ENCODE measurements around the gene C1orf226.

Gene C1orf226

DNA sequence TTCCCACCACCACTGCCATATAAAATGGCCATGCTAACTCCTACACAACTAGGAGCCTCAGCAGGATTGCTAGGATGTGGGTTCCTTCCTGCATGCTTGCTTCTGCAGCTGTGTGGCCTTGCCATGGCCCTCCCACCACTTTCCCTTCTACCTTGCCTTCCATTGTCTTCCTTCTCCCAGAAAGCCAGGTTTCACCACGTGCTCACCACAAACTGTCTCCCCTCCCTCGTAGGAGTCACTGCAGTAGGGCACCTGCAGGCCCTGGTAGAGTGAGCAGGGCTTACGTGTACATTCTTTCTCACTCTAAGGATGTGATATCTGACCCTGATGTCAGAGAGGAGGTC lies 3.7 kb downstream of the C1orf226 start:
- no peak for DNase-seq (ENCODE audit: low spot score)

DNA sequence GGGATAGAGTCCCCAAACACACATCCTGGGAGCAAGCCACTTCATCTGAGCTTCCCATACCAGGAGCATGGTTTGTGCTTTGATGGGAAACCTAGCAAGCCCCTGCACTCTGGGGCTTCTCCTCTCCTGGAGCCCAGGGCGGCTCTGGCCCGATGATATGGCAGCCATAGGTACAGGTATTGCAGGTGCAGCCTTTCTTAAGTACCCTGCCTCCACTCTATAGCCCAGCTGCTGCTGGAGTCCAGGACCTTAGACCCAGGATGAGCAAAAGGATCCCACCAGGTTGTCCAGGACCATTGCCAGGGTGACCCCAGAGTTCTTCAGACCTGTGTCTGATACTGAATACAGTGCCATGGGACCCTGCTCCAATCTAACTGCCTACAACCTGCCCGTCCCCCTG lies 4.2 kb downstream of the C1orf226 start:
- no peak for DNase-seq (ENCODE audit: low spot score)

DNA sequence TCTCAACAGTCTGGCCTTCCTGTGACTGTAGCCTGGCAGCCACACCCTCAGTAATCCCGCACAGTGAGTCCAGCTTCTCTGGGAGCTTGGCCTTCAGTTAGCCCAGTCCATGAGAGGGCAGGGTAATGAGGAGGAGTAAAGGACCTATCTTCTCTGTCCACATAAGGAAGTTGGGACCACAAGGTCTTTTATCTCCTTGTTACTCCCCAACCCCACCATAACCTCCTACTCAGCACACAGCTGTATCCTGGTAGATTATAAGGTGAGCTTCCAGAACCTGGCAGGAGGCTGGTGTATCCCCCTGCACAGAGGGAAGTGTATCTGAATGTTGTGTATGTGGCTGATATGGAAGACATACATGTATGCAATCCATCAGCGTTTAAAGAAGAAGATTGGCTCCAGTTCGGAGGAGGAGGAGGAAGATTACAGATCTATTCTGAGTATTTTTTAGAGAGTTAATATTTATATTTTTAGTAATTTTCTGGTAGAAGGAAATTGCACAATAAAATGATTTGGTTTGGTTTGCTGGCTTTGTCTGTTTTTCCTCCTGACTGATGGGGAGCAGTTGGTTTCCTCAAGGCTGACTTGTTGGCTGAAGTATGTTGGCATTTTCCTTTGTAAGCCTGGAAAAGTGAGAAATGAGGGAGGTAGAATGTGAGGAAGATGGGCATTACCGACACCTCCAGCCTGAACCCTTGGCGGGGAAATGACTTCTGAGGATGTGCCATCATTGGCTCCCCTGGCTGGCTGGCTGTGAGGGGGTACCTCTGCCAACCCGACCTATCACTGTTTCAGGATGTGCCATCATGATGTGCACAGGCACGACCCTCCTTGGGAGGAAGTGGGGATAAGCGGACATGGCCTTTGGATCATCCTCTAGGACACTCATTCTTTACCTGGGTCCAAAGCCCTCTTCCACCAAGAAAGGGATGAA lies 5.0 kb downstream of the C1orf226 start:
- DNase-seq (ENCODE audit: low spot score), result no peak

DNA sequence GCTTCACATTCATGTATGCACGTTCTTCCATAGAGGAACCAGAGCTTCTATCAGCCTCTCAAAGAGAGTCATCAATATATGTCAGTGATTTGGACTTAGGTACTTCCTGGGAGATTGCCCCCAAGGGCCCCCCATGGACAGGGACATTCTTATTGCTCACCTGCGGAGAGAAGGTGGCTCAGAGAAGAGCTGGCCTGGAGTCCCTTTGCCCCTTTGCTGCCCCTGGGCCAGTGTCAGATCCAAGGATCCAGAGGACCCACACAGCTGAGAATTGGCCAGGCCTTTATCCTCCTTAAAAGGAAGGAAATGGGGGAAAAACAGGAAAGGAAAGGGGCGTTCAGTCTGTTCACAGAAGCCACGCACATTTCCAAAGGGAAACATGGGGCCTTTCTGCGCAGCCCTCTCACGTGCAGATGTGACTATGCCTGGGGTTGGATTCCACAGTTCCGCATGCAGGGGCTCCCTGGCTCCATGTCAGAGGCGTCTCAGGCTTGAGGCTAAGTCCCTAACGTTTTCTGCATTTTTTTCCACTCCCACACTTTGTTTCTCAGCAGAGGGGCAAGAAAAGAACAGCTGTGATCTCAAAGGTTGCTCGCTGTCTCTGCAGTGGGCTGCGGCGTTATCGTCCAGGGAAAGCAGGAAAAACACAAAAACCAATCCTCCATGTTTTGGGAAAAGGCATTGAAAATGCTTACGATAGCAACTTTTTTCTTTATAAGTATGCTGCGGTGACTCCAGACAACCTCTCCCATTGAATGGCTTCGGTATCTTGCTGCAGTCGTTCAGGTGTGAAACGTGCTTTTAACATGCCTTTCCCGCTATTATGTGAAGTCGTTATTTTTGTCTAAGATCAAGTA lies 5.9 kb downstream of the C1orf226 start:
- DNase-seq (ENCODE audit: low spot score), result no peak

DNA sequence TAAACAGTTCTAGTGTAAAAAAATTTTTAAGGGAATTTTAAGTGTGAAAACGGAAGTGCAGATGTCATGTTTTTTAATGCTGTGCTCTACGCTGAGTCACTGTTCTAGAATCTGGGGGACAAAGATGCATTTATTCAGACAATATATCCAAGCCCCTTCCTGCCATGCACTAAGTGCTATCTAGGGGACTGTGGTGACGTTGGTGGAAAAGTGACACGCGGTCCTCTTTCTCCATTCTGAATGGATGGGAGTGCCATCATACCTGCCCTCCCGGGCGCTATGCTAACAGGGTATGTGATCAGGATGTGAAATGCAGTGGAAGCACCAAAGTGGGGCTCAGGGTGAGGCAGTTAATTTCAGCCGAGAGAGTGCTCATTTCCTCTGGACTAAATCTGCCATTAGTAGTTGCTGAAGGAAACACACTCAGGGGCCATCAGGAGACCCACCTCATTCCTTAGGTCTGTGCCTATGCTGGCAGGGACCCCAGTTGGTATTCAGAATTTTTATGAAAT lies 6.6 kb downstream of the C1orf226 start:
- no peak for DNase-seq (ENCODE audit: low spot score)

DNA sequence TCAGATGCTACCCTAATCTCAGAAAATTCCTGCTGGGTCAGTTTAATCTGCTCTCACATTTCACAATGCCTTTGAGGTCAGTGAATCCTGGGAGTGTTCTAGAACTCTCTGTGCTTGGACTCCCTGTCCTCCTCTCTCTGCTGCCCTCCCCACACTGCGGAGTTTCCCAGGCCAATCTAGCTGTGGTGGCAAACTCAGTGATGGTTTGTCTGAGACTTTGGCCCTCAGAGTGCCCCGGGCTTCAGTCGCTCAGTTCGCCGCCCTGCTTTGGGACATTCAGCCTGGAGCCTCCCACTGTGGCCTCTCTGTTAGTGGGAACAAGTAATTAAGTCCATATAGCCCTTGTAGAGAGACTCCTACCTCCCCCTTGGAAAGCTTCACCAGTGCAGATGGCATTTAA lies 7.1 kb downstream of the C1orf226 start:
- DNase-seq (ENCODE audit: low spot score), result no peak

DNA sequence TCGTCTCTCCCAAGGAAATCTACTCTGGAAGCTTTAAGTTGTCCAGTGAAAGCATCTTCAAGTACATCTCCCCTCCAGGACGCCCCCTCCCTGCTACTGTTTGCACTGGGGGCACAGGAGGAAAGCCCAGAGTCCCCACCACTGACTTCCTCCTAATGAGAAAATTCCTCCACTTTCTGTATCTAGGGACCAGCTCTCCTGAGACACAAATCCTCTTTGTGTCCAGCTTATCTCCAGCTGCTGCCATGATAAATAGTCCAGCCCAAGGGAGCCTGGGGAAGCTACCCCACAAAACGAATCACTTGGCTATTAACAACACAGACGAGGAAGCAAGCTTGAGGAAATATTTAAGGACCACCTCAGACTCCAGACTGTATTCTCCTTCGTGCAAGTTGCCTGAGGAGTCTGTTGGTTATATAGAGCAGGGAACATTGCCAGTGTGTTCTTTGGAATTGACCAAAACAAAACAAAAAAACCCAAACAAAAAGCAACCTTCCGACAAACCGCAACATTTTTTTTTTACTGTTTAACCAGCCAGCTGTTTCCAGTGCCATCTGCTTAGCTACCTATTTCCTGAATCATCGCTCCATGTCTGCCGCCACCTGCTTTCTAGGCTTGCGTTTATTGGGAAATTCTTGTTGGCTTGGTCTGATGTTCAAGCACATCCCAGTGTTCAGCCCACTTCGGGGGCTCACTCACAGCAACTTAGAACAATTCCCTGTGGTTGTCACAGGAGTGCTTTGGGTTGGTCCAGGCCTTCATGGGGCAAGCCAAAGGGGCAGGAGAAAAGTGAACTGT lies 7.7 kb downstream of the C1orf226 start:
- DNase-seq (ENCODE audit: low spot score), result no peak

DNA sequence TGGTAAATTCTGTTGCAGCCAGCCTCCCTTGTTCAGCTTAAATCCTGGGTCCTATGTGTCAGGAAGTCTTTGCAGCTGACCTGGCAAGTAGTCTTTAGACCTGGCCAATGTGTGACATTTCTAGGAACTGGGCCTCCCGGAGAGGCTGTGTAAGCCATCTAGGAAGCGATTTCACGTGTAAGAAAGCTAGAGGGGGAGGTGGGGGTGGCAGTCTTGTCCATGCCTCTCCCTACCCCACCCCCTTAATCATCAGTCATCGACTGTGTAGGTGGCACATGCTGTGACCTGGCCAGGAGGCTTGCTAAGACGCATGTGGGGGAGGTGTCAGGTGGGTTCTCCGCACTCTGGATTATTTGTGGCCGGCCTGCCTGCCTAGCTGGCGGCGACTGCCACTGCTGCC lies 8.4 kb downstream of the C1orf226 start:
- no peak for DNase-seq (ENCODE audit: low spot score)

DNA sequence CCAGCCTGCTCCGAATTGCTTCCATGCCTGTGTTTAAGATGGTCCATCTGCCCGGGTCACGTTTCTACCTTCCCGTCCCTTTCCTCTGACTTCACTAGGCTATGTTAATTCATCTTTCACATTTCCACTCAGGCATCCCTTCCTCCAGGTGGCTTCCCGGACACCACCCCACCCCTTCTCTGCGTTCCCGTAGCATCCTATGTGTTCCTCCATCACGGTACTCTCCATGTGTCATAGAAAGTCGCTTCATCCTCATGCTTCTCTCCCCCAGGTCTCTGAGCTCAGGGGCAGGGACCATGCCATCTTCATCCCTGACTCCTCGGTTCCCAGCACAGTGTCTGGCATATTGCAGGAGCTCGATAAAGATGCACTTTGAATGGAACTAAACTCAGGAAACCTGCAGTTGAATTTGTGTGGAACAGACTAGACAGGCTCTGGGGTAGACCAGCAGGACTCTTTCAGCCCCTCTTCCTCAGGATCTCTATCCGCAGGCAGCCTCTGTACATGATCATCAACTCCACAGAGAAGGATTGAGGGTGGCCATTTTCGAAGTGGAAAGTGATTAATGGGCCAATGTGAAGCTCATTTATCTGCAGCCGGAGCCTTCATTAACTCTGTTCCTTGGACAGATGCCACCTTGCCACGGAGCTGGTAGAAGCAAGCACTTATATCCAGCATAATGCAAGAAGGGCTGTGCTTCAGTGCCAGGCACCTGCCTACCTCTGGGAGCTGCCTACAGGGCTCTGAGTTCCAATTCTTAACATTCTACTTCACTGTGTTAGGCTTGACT lies 9.1 kb downstream of the C1orf226 start:
- no peak for DNase-seq (ENCODE audit: low spot score)

DNA sequence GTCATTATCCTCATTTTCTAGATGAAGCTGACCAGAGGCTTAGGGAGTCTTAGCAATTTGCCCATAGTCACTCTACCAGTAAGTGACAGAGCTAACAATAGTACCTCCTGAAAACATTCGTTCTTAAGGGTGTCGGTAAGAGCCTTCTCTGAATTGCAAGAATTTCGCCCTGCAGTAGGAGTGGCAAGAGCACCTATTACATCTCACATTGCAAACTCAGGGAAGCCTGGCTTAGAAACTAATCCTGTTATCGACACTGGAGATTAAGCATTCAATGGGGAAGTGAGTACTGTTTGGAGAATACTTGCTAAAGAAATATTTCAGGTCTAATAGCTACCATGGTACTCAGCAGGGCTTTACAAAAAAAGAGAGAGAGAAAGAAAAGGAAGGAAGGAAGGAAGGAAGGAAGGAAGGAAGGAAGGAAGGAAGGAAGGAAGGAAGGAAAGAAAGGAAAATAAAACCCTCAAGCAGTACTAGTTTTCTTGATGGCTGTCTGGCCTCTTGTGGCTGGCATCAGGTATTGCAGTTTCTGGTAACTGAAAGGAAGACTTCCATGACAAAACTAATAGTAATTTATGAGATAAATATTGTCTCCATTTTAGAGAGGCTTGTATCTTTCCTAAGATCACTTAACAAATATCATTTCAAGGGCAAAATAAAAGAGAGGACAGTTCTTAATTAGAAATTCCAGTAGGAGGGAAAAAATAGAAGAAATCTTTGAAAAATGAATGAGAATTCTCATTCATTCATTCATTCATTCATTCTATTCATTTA lies 10.4 kb downstream of the C1orf226 start:
- DNase-seq (ENCODE audit: low spot score), result peak; percentile 28

DNA sequence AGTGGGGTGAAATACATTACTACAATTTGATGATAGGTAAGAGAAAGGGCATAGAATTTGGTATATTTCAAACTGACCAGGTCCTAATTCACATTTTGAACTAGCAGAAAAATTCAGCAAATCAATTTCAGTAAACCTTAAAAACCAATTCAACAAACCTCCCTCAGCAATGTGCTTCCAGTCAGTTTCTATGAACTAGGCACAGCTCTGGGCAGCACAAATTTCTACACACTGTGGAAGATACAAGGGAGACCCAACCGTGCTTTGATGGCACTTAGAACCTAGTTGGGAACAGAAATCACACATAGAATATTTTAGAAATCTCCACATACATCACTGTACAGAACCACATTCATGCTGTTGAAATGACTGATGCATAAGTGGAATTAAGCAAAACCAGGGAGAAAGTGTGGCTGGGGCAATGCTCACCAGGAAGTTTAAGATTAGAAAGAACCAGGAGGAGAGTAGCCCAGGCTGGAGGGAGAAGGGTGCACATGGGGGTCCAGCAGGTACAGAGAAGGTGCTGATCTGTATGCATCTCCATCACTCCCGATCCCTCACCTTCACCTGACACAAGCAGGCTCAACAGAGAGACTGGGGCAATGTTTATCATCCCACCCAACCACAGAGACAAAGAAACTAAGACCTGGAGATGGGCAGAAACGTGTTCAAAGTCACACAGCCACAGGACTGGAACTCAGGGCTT lies 14.8 kb downstream of the C1orf226 start:
- no peak for DNase-seq (ENCODE audit: low spot score)

DNA sequence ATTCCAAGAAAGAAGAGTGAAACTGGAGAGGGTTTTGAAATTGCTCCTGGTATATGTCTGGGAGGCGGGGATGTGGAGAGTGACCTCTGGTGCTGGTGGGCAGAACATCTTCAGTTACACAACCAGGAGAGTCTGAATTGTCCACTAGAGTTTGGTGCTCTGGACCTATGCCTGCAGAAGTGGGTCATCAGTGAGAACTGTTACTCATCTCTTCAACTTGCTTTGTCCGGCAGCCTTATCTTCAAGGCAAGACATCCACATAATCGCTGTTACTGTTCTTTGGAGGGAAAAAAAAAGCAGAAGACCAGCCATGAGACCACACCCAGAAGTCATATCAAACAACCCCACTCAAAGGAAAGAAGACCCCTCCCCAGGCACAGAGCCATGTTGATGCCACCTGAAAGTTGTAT lies 15.5 kb downstream of the C1orf226 start:
- DNase-seq (ENCODE audit: low spot score), result no peak

DNA sequence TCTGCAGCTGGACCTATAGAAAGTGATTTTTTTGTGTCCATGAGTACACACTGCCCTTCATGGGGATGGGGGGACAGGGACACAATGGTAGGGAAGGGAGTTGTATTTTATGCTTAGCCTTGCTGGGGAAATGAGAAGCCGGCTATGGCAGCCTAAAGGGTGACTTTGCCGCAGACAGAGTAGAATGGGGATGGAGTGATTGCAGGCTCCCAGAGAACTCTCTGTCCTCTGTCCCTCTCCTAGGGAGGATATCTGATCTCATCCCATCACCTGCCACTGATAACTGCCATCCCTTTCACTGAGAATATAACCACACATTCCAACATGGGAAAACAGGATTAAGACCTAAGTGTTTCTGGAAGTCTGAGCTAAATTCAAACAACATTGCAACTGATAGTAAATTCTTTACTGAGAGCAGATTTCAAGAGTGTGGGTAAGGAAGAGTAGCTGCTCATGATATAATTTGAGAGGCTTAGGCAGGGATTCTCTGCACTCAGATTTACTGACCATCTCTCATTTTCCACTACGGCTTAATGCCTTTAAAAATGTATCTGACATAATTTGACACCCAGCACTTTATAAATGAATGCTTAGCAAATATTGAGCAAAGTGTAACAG lies 16.5 kb downstream of the C1orf226 start:
- DNase-seq (ENCODE audit: low spot score), result no peak

DNA sequence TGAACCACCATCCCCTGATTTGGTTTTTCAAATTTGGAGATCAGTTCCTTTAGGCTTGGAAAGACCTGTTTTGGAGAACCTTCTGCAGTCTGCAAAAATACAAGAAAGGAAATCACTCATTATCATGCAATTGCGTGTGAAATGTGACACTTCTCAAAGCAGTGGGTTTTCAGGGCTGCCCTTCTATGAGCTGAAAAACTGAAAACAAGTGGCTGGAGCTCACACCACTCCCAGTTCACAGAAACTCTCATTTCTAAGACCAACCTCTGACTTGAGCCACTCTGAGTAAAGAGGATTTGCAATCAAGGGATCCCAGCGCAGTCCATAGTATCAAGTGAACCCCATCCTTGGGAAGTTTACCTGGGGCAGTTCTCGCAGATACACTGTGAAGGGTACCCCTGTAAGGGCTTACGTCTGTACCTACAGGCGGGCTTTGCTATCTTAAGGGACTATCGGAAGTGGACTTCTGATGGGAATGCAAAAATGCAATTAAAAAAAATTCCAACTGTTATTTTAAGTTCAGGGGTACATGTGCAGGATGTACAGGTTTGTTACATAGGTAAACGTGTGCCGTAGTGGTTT lies 17.6 kb downstream of the C1orf226 start:
- DNase-seq (ENCODE audit: low spot score), result no peak

DNA sequence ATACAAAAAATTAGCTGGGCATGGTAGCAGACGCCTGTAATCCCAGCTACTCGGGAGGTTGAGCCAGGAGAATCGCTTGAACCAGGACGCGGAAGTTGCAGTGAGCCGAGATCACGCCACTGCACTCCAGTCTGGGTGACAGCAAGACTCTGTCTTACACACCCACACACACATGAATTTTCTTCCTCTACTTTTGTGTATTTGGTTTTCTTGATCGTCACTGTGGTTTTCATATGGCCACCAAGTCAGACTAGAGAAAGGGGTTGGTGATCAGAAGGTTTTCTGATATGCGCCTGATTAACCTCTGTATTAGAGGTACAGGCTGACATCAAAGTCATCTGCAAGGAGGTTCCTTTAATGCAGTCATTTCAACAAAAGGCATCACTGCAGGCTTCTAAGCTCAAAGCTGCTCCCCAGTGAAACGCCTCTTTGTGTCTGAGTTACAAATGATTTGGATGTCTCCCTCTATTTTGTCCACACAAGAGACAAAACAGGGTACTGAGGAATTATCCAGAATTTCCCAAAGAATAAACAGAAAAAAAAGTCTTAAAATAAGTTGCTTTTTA lies 19.3 kb downstream of the C1orf226 start:
- no peak for DNase-seq (ENCODE audit: low spot score)

DNA sequence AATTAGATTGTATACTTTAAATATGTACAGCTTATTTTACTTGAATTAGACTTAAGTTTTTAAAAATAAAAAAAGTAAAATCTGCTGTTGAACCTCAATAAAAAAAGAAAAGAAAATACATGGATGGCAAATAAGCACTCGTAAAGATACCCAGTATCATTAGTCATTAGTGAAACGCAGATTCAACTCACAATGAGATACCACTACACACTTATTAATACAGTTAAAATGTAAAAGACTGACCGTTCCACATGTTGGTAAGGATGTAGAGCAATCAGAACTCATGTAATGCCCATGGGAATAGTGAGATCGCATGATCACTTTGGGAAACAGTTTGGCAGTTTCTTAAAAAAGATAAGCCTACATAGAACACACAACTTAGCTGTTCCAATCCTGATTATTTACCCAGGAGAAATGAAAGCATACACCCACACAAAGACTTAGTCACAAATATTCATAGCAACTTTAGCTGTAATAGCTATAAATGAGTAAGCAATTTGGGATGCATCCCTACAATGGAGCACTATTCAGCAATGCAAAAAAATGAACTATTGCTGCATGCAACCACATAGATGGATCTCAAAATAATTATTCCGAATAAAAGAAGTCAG lies 23.1 kb downstream of the C1orf226 start:
- no peak for DNase-seq (ENCODE audit: low spot score)

DNA sequence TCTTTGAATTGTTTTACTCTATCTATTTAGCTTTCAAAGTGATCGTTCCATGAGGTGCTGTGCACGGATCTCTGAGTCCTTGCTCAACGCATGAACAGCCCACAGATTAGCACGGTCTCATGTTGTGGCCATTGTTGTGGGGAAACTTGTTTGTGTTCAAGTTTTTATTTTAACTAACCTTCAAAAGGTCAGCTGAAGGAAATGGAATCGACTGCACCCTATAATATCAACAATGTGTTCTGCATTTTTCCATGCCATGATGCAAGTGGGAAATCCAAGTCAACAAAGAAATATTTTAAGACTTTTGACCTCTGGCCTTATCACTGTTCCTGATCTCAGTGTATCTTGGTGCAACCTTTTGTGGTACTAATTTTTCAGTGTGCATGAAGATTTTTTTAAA lies 24.3 kb downstream of the C1orf226 start:
- DNase-seq (ENCODE audit: low spot score), result no peak

DNA sequence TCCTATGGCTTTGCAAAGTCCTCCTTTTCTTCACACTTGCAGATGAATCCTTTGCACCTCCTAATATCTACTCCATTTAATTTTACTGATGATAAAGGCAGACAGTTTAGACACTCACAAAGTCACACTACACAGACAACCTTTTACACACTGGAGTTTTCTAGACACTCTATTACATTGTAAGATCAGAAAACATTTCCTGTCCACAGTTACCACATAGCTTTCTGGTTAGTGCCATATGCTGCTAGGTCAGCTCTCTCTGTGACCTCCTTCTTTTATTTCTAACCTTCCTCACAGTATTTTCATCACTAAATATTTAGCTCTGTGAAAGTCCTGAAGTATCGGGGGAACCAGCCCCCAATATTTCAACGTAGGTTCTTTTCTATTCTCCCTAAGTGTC lies 25.3 kb downstream of the C1orf226 start:
- no peak for DNase-seq (ENCODE audit: low spot score)
